Fibroblast of the aortic adventitia (primary cell): ENCODE data around the gene DOCK1. TPM values are rescaled to one million over a fixed set of nuclear protein-coding genes. Genes with fewer than 3 reads are reported as not detected.

ENCODE experiments used
- DNase-seq: peaks from one replicate; pipeline ENCODE4 v3.0.0-alpha.2; 2010; ENCODE audit warnings: low read depth
- H3K4me3 ChIP-seq: 2 replicates; pipeline ENCODE4 v1.5.1; 2011; ENCODE audit warnings: low read depth, mild to moderate bottlenecking, control low read depth, low read length, moderate library complexity
- total RNA-seq: library from RNA; depleted of rRNA; stranded (reverse); fragments of >200 nt; gene quantifications from 2 replicates; pipeline ENCODE4 v1.2.3, GENCODE V29; 2012; ENCODE audit warnings: low replicate concordance
- TF ChIP-seq, protein P1 (sequence below): IDR thresholded peaks from 2 replicates; pipeline ENCODE4 v1.5.1; 2011; ENCODE audit warnings: mild to moderate bottlenecking, low read length, control low read depth, inconsistent platforms; ENCODE audit not compliant: insufficient read depth

The DOCK1 gene
- total RNA-seq, 1 donor, result 75.2 TPM

DNA sequence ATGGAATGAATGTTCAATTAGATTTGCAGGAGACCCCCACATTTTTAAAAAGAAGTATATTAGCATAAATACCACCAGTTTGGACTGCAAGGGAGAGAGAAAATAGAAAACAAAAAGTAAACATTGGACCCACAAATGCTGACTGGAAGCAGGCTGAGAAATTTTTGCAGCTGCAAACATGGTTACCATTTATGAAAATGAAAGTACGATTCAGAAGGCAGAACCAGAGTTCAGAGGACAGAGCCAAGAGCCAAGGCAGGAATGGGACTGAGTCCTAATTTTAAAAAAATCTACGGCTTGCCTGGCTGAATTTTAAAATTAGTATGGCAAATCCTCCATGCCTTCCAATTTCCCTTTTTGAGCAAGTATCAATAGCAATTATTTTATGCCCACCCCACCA, 569.3 kb downstream of the DOCK1 start:
- no peak for DNase-seq
- H3K4me3 ChIP-seq, result no peak overlapping the region

GRCh38 chr10:127485153-127485857, 580.1 kb downstream of the DOCK1 start:
- TF ChIP-seq, protein P1, sequence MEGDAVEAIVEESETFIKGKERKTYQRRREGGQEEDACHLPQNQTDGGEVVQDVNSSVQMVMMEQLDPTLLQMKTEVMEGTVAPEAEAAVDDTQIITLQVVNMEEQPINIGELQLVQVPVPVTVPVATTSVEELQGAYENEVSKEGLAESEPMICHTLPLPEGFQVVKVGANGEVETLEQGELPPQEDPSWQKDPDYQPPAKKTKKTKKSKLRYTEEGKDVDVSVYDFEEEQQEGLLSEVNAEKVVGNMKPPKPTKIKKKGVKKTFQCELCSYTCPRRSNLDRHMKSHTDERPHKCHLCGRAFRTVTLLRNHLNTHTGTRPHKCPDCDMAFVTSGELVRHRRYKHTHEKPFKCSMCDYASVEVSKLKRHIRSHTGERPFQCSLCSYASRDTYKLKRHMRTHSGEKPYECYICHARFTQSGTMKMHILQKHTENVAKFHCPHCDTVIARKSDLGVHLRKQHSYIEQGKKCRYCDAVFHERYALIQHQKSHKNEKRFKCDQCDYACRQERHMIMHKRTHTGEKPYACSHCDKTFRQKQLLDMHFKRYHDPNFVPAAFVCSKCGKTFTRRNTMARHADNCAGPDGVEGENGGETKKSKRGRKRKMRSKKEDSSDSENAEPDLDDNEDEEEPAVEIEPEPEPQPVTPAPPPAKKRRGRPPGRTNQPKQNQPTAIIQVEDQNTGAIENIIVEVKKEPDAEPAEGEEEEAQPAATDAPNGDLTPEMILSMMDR, result no peak
- H3K4me3 ChIP-seq, result no peak overlapping the region
- DNase-seq, result no peak

More for the DNA sequence above, 569.3 kb downstream of the DOCK1 start:
- TF ChIP-seq, protein P1, result no peak

DNA sequence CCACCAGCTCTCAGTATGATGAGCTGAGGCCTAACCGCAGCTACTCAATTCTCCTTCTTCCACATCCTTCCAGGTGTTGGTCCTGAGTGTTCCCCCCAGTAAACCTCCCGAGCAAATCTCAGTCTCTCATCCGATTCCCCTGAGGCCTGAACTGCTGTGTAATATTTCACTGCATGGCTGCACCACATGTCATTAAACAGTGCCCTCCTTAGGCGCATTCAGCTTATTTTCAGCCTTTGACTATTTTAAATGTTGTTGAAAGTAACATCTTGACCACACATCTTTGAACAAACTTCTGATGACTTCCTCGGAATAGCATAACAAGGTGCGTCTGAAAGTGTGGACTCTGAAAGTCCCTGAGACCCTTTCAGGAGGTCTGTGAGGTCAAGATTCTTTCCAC, 581.1 kb downstream of the DOCK1 start:
- DNase-seq, result no peak
- no peak overlapping the region for H3K4me3 ChIP-seq
- TF ChIP-seq, protein P1, result no peak

DNA sequence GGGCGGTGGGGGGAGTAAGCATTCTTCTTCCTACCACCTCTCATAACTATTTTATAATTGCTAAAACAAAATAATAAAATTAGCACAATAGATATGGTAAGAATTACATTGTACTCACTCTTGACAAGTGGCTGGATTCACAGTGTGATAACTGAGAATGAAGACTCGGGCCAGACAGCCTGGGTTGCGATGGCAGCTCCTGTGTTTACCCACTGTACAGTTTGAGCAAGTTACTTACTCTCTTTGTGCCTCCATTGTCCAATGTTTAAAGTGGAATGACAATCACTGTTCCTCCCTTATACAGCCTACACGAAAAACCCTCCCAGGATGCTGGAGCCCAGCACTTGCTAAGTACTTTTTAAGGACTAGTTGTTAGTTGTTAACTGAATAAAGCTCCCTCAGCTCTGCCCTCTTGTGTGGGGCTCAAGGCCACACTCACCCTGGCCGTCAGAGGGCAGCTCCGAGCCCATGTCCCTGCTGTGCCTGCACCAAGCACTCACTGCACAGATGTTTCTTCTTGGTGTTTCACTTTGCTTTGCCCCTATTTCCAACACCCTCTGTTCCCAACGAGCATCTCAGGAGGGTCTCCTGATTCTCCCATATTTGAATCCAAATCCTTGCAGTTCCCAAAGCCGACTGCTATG, 587.5 kb downstream of the DOCK1 start:
- no peak overlapping the region for H3K4me3 ChIP-seq
- no peak for DNase-seq
- TF ChIP-seq, protein P1, result no peak

GRCh38 chr10:127496035-127496434, 590.8 kb downstream of the DOCK1 start:
- no peak overlapping the region for H3K4me3 ChIP-seq
- TF ChIP-seq, protein P1, result no peak
- DNase-seq, result no peak

DNA sequence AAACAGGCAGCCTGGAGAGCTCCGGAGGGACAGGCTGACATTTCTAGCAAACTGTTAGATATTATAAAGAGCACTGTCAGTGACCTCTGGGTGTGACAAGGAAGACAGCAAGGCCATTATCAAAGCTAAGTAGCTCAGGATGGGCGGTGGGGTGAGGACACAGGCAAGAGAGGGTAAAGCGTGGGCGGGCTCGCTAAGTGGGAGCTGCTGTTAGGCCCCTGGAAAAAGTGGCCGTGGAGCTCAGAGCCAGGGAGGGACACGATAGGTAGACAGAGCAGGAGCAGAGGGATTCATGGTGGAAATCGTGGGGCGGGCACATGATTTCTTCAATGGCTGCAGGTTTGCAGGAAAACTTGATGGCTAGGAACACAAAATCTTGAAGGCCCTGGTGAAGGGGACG, 592.5 kb downstream of the DOCK1 start:
- no peak for DNase-seq
- TF ChIP-seq, protein P1, result no peak
- no peak overlapping the region for H3K4me3 ChIP-seq
